Measurements from ENCODE around the gene PITPNM3. TPM values are rescaled to one million over a fixed set of nuclear protein-coding genes. Genes with fewer than 3 reads are reported as not detected.
A peak's percentile ranks its signal among the peaks of the same experiment; 100 is the strongest.

The PITPNM3 gene
- total RNA-seq, 1 experiment from 2014 or later, result 4.2 TPM

- no peak overlapping the region for H3K9ac ChIP-seq (ENCODE audit: low read length)
- H3K4me2 ChIP-seq (ENCODE audit: low read length), result peak overlapping the region; percentile 35
- H3K4me1 ChIP-seq (ENCODE audit: control insufficient read depth in 1 of 2, insufficient read depth in 2 of 2, low read length in 2 of 2), result peaks cover 12 to 18% of the 10 kb centered on the region in 2 experiments; a peak in 3 of 4 replicates
- POLR2A ChIA-PET, result no interaction called here
- CTCF ChIA-PET, result interaction anchor here (0.9 to 2.7 kb wide), 5 partner anchors 21 to 533 kb away, joined by 3 to 19 read pairs (median 3); partner anchors contain the start of genes C17orf100 and MED31
- no peaks in the 10 kb centered on the region for H3K36me3 ChIP-seq (ENCODE audit: control insufficient read depth in 1 of 2, insufficient read depth in 2 of 2, low read length in 2 of 2)
- H3K9me2 ChIP-seq (ENCODE audit: insufficient read depth), result no peaks in the 10 kb centered on the region
- RAD21 ChIA-PET (ENCODE audit: low non-redundant PET in 1 of 2, low total read pairs in 2 of 2, uncharacterized antibody in 2 of 2, unreplicated experiment in 2 of 2), result no interaction called here
- intact Hi-C loops (cut with micrococcal nuclease), result loop anchor here (2.0 kb wide), 1 partner anchor 169 kb away; the partner anchor contains the start of genes KIAA0753 and TXNDC17
- BruUV-seq (replicated peaks), result no TSS peak
- no peak overlapping the region for H3K4me3 ChIP-seq (replicated peaks in 1 of 2; ENCODE audit: low read depth in 1 of 2, low read length in 2 of 2)
- H3K9me3 ChIP-seq (ENCODE audit: control insufficient read depth in 1 of 2, insufficient read depth in 1 of 2, low read depth in 1 of 2, low read length in 2 of 2), result peaks cover 0 to 10% of the 10 kb centered on the region in 2 experiments; a peak in 1 of 4 replicates
- TF ChIP-seq SRF (IDR thresholded peaks at IDR 0.05; ENCODE audit: low read depth) (no peak), CTCF (IDR thresholded peaks at IDR 0.05 in 2 of 3, conservative IDR thresholded peaks at IDR 0.05 in 1 of 3; ENCODE audit: borderline replicate concordance in 1 of 3, insufficient read depth in 1 of 3, low read depth in 2 of 3, low read length in 2 of 3) (no peak), RAD21 (IDR thresholded peaks at IDR 0.05; ENCODE audit: low read depth) (peak; percentile 34; the same call in 1 of the 2 replicates)
- no peaks in the 10 kb centered on the region for H3K79me2 ChIP-seq (ENCODE audit: insufficient read depth, low read length)
- no peaks in the 10 kb centered on the region for H4K20me1 ChIP-seq (ENCODE audit: insufficient read depth)
- DNase-seq (ENCODE audit: low read depth, low spot score), result no peak
- peak; percentile 54 for ATAC-seq
- no peaks in the 10 kb centered on the region for H3K27me3 ChIP-seq (ENCODE audit: insufficient read depth, low read length)
- H2AFZ ChIP-seq (ENCODE audit: low read depth, low read length, poor library complexity, severe bottlenecking), result no peak overlapping the region
- no peak overlapping the region; the same call in 1 of the 2 replicates for H3K27ac ChIP-seq (ENCODE audit: low read depth, low read length)
Measured at GRCh38 chr17:6471531-6472465, 84.6 kb downstream of the PITPNM3 start.

Measured in HCT116 (cell line).